ENCODE results near the gene NXPE1. TPM values are rescaled to one million over a fixed set of nuclear protein-coding genes. Genes with fewer than 3 reads are reported as not detected.

NXPE1 gene
- total RNA-seq, 1 donor from 2014 or later = not detected

DNA sequence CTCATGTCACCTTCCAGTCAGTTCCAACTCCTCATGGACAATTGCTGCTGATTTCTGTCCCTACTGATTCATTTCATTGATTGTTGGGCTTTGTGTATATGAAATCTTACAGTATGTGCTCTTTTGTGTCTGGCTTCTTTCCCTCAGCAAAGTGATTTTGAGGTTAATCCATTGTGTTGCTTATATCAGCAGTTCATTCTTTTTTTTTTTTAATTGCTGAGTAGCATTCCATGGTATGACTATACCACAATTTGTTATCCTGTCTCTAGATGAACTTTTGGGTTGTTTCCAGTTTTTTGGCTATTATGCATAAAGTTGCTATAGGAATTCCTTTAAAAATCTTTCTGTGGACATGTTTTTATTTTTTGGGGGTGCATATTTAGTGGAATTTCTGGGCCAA is 59.9 kb downstream of the NXPE1 start:
- Mint-ChIP-seq H3K4me3 (ENCODE audit: unreplicated experiment) (no peak overlapping the region), H3K9me3 (ENCODE audit: unreplicated experiment) (no peaks in the 10 kb centered on the region), H3K27me3 (ENCODE audit: low read depth, unreplicated experiment) (no peaks in the 10 kb centered on the region), H3K36me3 (ENCODE audit: low read depth, unreplicated experiment) (no peaks in the 10 kb centered on the region), H3K27ac (ENCODE audit: unreplicated experiment) (no peak overlapping the region), H3K4me1 (ENCODE audit: low read depth, unreplicated experiment) (no peaks in the 10 kb centered on the region)
- H3K36me3 ChIP-seq (ENCODE audit: insufficient read depth, low read length) = no peaks in the 10 kb centered on the region
- H3K9me3 ChIP-seq (ENCODE audit: insufficient read depth, low read depth, low read length) = no peaks in the 10 kb centered on the region
- no peak overlapping the region for H3K4me3 ChIP-seq (ENCODE audit: insufficient read depth, low read depth, low read length)
- peak; percentile 25 for DNase-seq (ENCODE audit: low read depth)
- H3K27me3 ChIP-seq (ENCODE audit: insufficient read depth, low read length) = no peaks in the 10 kb centered on the region
- H3K27ac ChIP-seq (ENCODE audit: low read depth, low read length) = no peak overlapping the region
- H3K4me2 ChIP-seq (ENCODE audit: low read length) = no peak overlapping the region
- H2AFZ ChIP-seq (ENCODE audit: low read depth, low read length) = no peak overlapping the region
- no peaks in the 10 kb centered on the region for H3K79me2 ChIP-seq (ENCODE audit: insufficient read depth, low read length)
- TF ChIP-seq, protein P1, sequence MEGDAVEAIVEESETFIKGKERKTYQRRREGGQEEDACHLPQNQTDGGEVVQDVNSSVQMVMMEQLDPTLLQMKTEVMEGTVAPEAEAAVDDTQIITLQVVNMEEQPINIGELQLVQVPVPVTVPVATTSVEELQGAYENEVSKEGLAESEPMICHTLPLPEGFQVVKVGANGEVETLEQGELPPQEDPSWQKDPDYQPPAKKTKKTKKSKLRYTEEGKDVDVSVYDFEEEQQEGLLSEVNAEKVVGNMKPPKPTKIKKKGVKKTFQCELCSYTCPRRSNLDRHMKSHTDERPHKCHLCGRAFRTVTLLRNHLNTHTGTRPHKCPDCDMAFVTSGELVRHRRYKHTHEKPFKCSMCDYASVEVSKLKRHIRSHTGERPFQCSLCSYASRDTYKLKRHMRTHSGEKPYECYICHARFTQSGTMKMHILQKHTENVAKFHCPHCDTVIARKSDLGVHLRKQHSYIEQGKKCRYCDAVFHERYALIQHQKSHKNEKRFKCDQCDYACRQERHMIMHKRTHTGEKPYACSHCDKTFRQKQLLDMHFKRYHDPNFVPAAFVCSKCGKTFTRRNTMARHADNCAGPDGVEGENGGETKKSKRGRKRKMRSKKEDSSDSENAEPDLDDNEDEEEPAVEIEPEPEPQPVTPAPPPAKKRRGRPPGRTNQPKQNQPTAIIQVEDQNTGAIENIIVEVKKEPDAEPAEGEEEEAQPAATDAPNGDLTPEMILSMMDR (IDR thresholded peaks at IDR 0.05; ENCODE audit: insufficient read depth, low read depth, low read length) = no peak
- no peak for TF ChIP-seq EZH2 (IDR thresholded peaks at IDR 0.05; ENCODE audit: insufficient read depth, low read length)
- H3K4me1 ChIP-seq (ENCODE audit: insufficient read depth, low read length) = no peaks in the 10 kb centered on the region
- no peak overlapping the region for H3K9ac ChIP-seq (ENCODE audit: low read length)
- H4K20me1 ChIP-seq (ENCODE audit: insufficient read depth, low read length) = no peaks in the 10 kb centered on the region
- FAIRE-seq = no peak

DNA sequence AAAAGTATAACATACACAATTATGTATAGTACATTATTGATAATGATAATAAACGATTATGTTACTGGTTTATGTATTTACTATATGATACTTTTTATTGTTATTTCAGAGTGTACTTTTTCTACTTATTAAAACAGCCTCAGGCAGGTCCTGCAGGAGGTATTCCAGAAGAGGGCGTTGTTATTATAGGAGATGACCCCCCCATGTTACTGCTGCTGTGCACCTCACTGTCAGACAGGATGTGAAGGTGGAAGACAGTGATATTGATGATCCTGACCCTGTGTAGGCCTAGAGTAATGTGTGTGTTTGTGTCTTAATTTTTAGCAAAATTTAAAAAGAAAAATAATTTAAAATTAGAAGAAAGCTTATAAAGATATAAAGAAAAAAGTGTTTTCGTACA is 62.8 kb downstream of the NXPE1 start:
- no peaks in the 10 kb centered on the region for H3K36me3 ChIP-seq (ENCODE audit: insufficient read depth, low read length)
- H3K27ac ChIP-seq (ENCODE audit: low read depth, low read length) = no peak overlapping the region
- H3K9ac ChIP-seq (ENCODE audit: low read length) = no peak overlapping the region
- DNase-seq (ENCODE audit: low read depth) = no peak
- H3K4me2 ChIP-seq (ENCODE audit: low read length) = no peak overlapping the region
- no peaks in the 10 kb centered on the region for H3K27me3 ChIP-seq (ENCODE audit: insufficient read depth, low read length)
- H3K27ac Mint-ChIP-seq (ENCODE audit: unreplicated experiment) = no peak overlapping the region
- H4K20me1 ChIP-seq (ENCODE audit: insufficient read depth, low read length) = no peaks in the 10 kb centered on the region
- no peak for FAIRE-seq
- H3K4me1 ChIP-seq (ENCODE audit: insufficient read depth, low read length) = no peaks in the 10 kb centered on the region
- H3K27me3 Mint-ChIP-seq (ENCODE audit: low read depth, unreplicated experiment) = no peaks in the 10 kb centered on the region
- no peaks in the 10 kb centered on the region for H3K4me1 Mint-ChIP-seq (ENCODE audit: low read depth, unreplicated experiment)
- no peak overlapping the region for H3K4me3 Mint-ChIP-seq (ENCODE audit: unreplicated experiment)
- H3K79me2 ChIP-seq (ENCODE audit: insufficient read depth, low read length) = no peaks in the 10 kb centered on the region
- TF ChIP-seq, protein P1 (IDR thresholded peaks at IDR 0.05; ENCODE audit: insufficient read depth, low read depth, low read length) = no peak
- TF ChIP-seq EZH2 (IDR thresholded peaks at IDR 0.05; ENCODE audit: insufficient read depth, low read length) = no peak
- no peaks in the 10 kb centered on the region for H3K9me3 ChIP-seq (ENCODE audit: insufficient read depth, low read depth, low read length)
- no peak overlapping the region for H2AFZ ChIP-seq (ENCODE audit: low read depth, low read length)
- no peaks in the 10 kb centered on the region for H3K36me3 Mint-ChIP-seq (ENCODE audit: low read depth, unreplicated experiment)
- no peaks in the 10 kb centered on the region for H3K9me3 Mint-ChIP-seq (ENCODE audit: unreplicated experiment)
- H3K4me3 ChIP-seq (ENCODE audit: insufficient read depth, low read depth, low read length) = no peak overlapping the region

DNA sequence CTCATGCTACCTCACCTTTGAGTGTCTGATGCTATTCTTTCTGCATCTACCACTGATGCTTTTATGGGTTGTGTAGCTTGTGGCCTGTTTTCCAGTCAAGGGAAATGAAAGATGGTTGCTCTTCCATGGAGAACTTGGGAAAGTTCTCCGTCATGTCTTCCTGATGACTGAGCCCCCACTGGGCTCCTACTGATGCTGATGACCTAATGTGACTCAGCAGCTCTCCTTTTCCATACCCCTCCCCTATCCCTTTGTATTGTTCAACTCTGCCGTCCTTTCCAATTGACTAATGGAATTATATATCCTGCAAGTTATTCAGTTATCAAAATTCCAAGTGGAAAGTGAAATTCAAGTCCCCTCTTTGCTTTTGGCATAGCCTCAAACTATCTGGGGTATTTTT is 75.8 kb downstream of the NXPE1 start:
- Mint-ChIP-seq H3K27ac (ENCODE audit: unreplicated experiment) (no peak overlapping the region), H3K27me3 (ENCODE audit: low read depth, unreplicated experiment) (no peaks in the 10 kb centered on the region), H3K4me1 (ENCODE audit: low read depth, unreplicated experiment) (peaks cover 5% of the 10 kb centered on the region), H3K36me3 (ENCODE audit: low read depth, unreplicated experiment) (no peaks in the 10 kb centered on the region), H3K4me3 (ENCODE audit: unreplicated experiment) (no peak overlapping the region), H3K9me3 (ENCODE audit: unreplicated experiment) (no peaks in the 10 kb centered on the region)
- Histone ChIP-seq H3K4me1 (ENCODE audit: insufficient read depth, low read length) (no peaks in the 10 kb centered on the region), H3K4me3 (ENCODE audit: insufficient read depth, low read depth, low read length) (no peak overlapping the region), H3K9ac (ENCODE audit: low read length) (no peak overlapping the region), H3K4me2 (ENCODE audit: low read length) (no peak overlapping the region), H4K20me1 (ENCODE audit: insufficient read depth, low read length) (no peaks in the 10 kb centered on the region), H2AFZ (ENCODE audit: low read depth, low read length) (no peak overlapping the region), H3K9me3 (ENCODE audit: insufficient read depth, low read depth, low read length) (no peaks in the 10 kb centered on the region), H3K27ac (ENCODE audit: low read depth, low read length) (no peak overlapping the region), H3K27me3 (ENCODE audit: insufficient read depth, low read length) (no peaks in the 10 kb centered on the region), H3K79me2 (ENCODE audit: insufficient read depth, low read length) (no peaks in the 10 kb centered on the region), H3K36me3 (ENCODE audit: insufficient read depth, low read length) (no peaks in the 10 kb centered on the region)
- FAIRE-seq = no peak
- DNase-seq (ENCODE audit: low read depth) = peak; percentile 0
- TF ChIP-seq, protein P1 (IDR thresholded peaks at IDR 0.05; ENCODE audit: insufficient read depth, low read depth, low read length) = no peak
- TF ChIP-seq EZH2 (IDR thresholded peaks at IDR 0.05; ENCODE audit: insufficient read depth, low read length) = no peak

Data from astrocyte (in vitro differentiated cells and primary cell).